ENCODE results near the gene SLAMF8. TPM values are rescaled to one million over a fixed set of nuclear protein-coding genes. Genes with fewer than 3 reads are reported as not detected.

Gene SLAMF8
- total and polyA plus RNA-seq, 8 donors = 0.76 to 4.5 (median 2.5) TPM; not detected in 2

DNA sequence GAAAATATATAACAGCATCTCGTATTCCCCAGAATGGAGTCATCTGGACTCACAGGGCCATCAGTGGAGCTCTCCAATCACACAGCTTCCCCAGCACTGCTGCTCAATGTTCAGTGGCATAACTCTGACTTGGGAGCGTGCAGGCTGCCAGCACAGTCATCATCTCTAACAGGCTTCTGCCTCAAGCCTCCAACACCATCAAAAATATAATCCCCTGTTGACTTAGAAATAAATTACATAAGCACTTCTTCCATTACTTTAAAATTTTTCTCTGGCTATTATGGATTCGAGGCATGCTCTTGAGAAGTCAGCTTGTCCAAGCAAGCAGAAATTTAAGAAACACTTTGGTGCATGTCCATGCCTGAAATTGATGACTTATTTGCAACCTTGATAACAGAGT, 39.7 kb upstream of the SLAMF8 start:
- intact Hi-C loops (cut with DNase I; ENCODE audit: low total_unique reads) = no loop called here
- H3K27me3 ChIP-seq = peaks cover 0 to 7% (median 0%) of the 10 kb centered on the region in 3 donors
- 61 to 71% (median 65%) methylated on average over 3 of the region's 3 CpGs for WGBS, 5 donors

DNA sequence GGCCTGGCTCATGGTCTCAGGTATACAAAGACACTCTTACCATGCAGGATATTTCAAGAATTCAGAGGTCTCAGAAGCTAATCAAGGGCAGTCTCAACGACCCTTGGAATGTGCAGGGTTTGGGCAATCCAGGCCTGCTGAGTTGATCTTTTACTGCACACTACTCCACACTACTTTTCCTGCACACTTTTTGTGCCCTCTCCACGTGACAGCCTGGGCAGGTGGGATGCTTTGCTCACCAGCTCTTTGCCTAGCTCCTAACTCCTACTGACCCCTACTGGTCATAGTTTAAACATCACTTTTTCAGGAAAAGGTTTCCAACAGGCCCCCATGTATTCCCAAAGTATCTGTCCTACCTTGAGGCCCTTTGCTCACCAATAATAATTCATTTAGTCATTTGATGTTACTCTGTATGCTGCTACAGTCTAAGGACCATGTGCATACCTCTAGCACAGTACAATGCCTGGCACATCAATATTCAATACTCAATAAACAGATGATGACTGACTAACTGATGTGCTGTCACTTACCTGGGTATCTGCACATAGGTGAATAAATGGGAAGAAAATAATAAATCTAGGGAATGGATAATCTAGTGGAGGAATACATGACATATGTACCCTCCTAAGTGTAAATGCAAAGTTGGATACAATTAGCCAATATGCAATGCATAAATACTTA, 36.3 kb upstream of the SLAMF8 start:
- Histone ChIP-seq H3K4me3 (no peak overlapping the region), H3K9me3 (no peaks in the 10 kb centered on the region), H3K36me3 (no peaks in the 10 kb centered on the region), H3K4me1 (peaks cover 0 to 16% (median 0%) of the 10 kb centered on the region in 4 donors), H3K27me3 (peaks cover 0 to 33% (median 5%) of the 10 kb centered on the region in 3 donors), H3K27ac (no peak overlapping the region)
- TF ChIP-seq EP300 (IDR thresholded peaks at IDR 0.05) = no peak
- TF ChIP-seq, protein P1, sequence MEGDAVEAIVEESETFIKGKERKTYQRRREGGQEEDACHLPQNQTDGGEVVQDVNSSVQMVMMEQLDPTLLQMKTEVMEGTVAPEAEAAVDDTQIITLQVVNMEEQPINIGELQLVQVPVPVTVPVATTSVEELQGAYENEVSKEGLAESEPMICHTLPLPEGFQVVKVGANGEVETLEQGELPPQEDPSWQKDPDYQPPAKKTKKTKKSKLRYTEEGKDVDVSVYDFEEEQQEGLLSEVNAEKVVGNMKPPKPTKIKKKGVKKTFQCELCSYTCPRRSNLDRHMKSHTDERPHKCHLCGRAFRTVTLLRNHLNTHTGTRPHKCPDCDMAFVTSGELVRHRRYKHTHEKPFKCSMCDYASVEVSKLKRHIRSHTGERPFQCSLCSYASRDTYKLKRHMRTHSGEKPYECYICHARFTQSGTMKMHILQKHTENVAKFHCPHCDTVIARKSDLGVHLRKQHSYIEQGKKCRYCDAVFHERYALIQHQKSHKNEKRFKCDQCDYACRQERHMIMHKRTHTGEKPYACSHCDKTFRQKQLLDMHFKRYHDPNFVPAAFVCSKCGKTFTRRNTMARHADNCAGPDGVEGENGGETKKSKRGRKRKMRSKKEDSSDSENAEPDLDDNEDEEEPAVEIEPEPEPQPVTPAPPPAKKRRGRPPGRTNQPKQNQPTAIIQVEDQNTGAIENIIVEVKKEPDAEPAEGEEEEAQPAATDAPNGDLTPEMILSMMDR (IDR thresholded peaks at IDR 0.05) = peak in 3 of 7 experiments; percentile 44 to 51 (median 44)
- 7 to 16% (median 10%) methylated on average over 2 of the region's 2 CpGs for WGBS, 5 donors
- intact Hi-C loops (cut with DNase I; ENCODE audit: low total_unique reads) = loop anchor here (10.0 kb wide), 1 partner anchor 214 kb away; no protein-coding TSS in a partner anchor
- peak in 1 of 2 donors; percentile 49 for DNase-seq

More for the DNA sequence above, 39.7 kb upstream of the SLAMF8 start:
- Histone ChIP-seq H3K4me1 (peaks cover 0 to 19% (median 4%) of the 10 kb centered on the region in 4 donors), H3K36me3 (peaks cover 0 to 4% (median 0%) of the 10 kb centered on the region in 4 donors), H3K4me3 (no peak overlapping the region), H3K27ac (no peak overlapping the region), H3K9me3 (no peaks in the 10 kb centered on the region)
- TF ChIP-seq EP300 (IDR thresholded peaks at IDR 0.05) = no peak
- TF ChIP-seq POLR2AphosphoS5 (IDR thresholded peaks at IDR 0.05) = no peak
- TF ChIP-seq POLR2A (IDR thresholded peaks at IDR 0.05) = no peak
- TF ChIP-seq, protein P1 (IDR thresholded peaks at IDR 0.05) = no peak
- DNase-seq = peak in 1 of 2 donors; percentile 61

DNA sequence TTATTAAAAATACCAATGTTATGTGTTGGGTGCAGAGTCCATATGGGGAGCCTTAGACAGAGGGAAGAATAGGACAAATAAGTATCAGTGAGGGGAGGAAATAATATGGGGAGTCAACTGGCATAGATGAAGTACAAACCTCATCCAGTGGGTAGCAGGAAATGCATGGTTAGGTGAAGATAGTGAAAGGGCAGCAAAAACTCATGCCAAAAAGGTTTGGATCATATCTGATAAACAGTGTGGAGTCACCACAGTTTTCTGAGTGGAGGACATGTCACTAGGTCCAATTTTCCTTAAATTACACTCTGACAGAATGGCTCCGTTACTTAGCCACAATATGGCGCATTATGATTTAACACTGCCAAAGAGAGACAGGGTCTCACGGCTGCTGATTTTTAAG, 35.6 kb upstream of the SLAMF8 start:
- Histone ChIP-seq H3K4me3 (no peak overlapping the region), H3K9me3 (no peaks in the 10 kb centered on the region), H3K36me3 (no peaks in the 10 kb centered on the region), H3K27ac (no peak overlapping the region), H3K27me3 (peaks cover 0 to 38% (median 5%) of the 10 kb centered on the region in 3 donors), H3K4me1 (peaks cover 0 to 13% (median 0%) of the 10 kb centered on the region in 4 donors)
- DNase-seq = no peak
- WGBS, 5 donors = 32 to 51% (median 41%) methylated on average over 3 of the region's 3 CpGs
- TF ChIP-seq EP300 (IDR thresholded peaks at IDR 0.05) = no peak
- TF ChIP-seq POLR2AphosphoS5 (IDR thresholded peaks at IDR 0.05) = no peak
- TF ChIP-seq POLR2A (IDR thresholded peaks at IDR 0.05) = no peak
- TF ChIP-seq, protein P1 (IDR thresholded peaks at IDR 0.05) = no peak
- intact Hi-C loops (cut with DNase I; ENCODE audit: low total_unique reads) = loop anchor here (10.0 kb wide), 1 partner anchor 214 kb away; no protein-coding TSS in a partner anchor

DNA sequence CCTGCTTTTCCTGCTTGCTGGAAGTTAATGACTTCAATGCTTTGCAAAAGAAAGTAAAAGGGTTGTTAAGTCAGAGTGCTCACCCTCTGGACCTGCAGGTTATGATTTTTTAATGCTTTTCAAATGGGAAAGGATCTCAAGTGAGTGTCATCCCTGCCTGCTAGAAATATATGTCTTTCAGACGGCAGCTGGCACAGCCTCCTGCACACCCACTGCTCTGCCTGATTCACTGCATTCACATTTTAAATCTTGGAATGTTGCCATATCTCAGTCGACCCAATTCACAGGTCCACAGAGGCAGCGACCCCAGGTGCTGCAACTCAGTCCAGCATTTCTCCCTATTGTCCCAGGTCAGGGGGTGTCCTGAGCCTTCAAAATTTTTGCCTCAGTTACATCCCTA, 35.2 kb upstream of the SLAMF8 start:
- H3K4me1 ChIP-seq = peaks cover 0 to 9% (median 0%) of the 10 kb centered on the region in 4 donors
- TF ChIP-seq, protein P1 (IDR thresholded peaks at IDR 0.05) = no peak
- no peak for TF ChIP-seq POLR2A (IDR thresholded peaks at IDR 0.05)
- no peak for TF ChIP-seq POLR2AphosphoS5 (IDR thresholded peaks at IDR 0.05)
- TF ChIP-seq EP300 (IDR thresholded peaks at IDR 0.05) = no peak
- peaks cover 0 to 42% (median 5%) of the 10 kb centered on the region in 3 donors for H3K27me3 ChIP-seq
- intact Hi-C loops (cut with DNase I; ENCODE audit: low total_unique reads) = loop anchor here (10.0 kb wide), 1 partner anchor 213 kb away; no protein-coding TSS in a partner anchor
- 13 to 22% (median 21%) methylated on average over 3 of the region's 3 CpGs for WGBS, 5 donors
- H3K4me3 ChIP-seq = no peak overlapping the region
- DNase-seq = no peak
- no peak overlapping the region for H3K27ac ChIP-seq
- H3K9me3 ChIP-seq = no peaks in the 10 kb centered on the region
- no peaks in the 10 kb centered on the region for H3K36me3 ChIP-seq
